ENCODE measurements around the gene L3MBTL2. TPM values are rescaled to one million over a fixed set of nuclear protein-coding genes. Genes with fewer than 3 reads are reported as not detected.

L3MBTL2 gene
- total RNA-seq, 1 experiment from 2014 or later, result 25.6 TPM

DNA sequence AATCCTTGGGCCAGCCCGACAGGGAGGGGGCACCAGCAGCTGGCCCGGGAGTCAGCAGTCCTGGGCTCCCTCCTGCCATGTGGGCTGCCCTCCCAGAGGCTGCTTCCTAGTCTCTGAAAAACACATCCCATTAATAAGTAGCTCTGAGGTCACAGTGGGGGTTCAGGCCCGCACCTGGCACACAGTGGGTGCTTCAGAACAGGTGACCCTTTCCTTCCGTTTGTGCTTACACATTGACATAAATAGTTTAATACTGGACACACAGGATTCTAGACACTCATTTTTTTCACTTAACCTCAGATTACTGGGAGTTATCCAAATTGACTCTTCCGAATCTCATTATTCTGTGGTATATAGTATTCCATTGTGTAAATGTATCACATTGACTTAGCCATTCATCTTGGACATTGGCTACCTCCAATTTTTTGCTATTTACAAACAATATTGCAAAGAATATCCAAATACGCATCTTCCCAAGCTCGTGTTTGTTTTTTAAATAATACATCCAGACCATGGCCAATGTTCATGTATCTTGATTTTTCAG lies 36.1 kb downstream of the L3MBTL2 start (continued):
- TF ChIP-seq, protein P1, sequence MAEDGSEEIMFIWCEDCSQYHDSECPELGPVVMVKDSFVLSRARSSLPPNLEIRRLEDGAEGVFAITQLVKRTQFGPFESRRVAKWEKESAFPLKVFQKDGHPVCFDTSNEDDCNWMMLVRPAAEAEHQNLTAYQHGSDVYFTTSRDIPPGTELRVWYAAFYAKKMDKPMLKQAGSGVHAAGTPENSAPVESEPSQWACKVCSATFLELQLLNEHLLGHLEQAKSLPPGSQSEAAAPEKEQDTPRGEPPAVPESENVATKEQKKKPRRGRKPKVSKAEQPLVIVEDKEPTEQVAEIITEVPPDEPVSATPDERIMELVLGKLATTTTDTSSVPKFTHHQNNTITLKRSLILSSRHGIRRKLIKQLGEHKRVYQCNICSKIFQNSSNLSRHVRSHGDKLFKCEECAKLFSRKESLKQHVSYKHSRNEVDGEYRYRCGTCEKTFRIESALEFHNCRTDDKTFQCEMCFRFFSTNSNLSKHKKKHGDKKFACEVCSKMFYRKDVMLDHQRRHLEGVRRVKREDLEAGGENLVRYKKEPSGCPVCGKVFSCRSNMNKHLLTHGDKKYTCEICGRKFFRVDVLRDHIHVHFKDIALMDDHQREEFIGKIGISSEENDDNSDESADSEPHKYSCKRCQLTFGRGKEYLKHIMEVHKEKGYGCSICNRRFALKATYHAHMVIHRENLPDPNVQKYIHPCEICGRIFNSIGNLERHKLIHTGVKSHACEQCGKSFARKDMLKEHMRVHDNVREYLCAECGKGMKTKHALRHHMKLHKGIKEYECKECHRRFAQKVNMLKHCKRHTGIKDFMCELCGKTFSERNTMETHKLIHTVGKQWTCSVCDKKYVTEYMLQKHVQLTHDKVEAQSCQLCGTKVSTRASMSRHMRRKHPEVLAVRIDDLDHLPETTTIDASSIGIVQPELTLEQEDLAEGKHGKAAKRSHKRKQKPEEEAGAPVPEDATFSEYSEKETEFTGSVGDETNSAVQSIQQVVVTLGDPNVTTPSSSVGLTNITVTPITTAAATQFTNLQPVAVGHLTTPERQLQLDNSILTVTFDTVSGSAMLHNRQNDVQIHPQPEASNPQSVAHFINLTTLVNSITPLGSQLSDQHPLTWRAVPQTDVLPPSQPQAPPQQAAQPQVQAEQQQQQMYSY (CRISPR knock-in tag; IDR thresholded peaks at IDR 0.05), result no peak
- TF ChIP-seq, protein P2, sequence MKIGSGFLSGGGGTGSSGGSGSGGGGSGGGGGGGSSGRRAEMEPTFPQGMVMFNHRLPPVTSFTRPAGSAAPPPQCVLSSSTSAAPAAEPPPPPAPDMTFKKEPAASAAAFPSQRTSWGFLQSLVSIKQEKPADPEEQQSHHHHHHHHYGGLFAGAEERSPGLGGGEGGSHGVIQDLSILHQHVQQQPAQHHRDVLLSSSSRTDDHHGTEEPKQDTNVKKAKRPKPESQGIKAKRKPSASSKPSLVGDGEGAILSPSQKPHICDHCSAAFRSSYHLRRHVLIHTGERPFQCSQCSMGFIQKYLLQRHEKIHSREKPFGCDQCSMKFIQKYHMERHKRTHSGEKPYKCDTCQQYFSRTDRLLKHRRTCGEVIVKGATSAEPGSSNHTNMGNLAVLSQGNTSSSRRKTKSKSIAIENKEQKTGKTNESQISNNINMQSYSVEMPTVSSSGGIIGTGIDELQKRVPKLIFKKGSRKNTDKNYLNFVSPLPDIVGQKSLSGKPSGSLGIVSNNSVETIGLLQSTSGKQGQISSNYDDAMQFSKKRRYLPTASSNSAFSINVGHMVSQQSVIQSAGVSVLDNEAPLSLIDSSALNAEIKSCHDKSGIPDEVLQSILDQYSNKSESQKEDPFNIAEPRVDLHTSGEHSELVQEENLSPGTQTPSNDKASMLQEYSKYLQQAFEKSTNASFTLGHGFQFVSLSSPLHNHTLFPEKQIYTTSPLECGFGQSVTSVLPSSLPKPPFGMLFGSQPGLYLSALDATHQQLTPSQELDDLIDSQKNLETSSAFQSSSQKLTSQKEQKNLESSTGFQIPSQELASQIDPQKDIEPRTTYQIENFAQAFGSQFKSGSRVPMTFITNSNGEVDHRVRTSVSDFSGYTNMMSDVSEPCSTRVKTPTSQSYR (CRISPR knock-in tag; IDR thresholded peaks at IDR 0.05), result no peak
- no peak for TF ChIP-seq NFATC4 (CRISPR knock-in tag; IDR thresholded peaks at IDR 0.05)
- TF ChIP-seq, protein P3, sequence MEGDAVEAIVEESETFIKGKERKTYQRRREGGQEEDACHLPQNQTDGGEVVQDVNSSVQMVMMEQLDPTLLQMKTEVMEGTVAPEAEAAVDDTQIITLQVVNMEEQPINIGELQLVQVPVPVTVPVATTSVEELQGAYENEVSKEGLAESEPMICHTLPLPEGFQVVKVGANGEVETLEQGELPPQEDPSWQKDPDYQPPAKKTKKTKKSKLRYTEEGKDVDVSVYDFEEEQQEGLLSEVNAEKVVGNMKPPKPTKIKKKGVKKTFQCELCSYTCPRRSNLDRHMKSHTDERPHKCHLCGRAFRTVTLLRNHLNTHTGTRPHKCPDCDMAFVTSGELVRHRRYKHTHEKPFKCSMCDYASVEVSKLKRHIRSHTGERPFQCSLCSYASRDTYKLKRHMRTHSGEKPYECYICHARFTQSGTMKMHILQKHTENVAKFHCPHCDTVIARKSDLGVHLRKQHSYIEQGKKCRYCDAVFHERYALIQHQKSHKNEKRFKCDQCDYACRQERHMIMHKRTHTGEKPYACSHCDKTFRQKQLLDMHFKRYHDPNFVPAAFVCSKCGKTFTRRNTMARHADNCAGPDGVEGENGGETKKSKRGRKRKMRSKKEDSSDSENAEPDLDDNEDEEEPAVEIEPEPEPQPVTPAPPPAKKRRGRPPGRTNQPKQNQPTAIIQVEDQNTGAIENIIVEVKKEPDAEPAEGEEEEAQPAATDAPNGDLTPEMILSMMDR (IDR thresholded peaks at IDR 0.05), result no peak

DNA sequence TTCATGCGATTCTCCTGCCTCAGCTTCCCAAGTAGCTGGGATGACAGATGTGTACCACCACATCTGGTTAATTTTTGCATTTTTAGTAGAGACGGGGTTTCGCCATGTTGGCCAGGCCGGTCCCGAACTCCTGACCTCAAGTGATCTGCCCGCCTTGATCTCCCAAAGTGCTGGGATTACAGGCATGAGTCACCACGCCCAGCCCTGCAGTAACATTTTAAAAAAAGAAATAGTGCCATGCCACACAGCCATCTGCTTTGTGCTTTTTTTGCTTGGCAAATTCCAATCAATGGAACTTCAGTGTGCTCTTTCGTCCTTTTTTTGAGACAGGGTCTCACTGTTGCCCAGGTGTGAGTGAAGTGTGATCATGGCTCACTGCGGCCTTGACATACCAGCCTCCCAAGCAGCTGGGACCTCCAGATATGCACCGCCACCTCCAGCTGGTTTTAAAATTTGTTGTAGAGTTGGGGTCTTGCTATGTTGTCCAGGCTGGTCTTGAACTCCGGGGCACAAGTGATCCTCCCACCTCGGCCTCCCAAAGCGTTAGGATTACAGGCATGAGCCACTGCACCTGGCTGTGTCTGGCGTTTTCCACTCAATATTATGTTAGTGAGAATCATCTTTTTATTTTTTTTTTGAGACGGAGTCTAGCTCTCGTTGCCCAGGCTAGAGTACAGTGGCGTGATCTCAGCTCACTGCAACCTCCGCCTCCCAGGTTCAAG lies 37.4 kb downstream of the L3MBTL2 start:
- ATAC-seq, result no peak
- no peaks in the 10 kb centered on the region; the same call in 1 of the 2 replicates for H3K27me3 Mint-ChIP-seq (ENCODE audit: low read depth)
- H3K27ac Mint-ChIP-seq, result no peak overlapping the region
- TF ChIP-seq, protein P4, sequence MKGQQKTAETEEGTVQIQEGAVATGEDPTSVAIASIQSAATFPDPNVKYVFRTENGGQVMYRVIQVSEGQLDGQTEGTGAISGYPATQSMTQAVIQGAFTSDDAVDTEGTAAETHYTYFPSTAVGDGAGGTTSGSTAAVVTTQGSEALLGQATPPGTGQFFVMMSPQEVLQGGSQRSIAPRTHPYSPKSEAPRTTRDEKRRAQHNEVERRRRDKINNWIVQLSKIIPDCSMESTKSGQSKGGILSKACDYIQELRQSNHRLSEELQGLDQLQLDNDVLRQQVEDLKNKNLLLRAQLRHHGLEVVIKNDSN (CRISPR knock-in tag; IDR thresholded peaks at IDR 0.05), result no peak
- peak; percentile 88 for TF ChIP-seq GTF2I (CRISPR knock-in tag; conservative IDR thresholded peaks at IDR 0.05)
- TF ChIP-seq, protein P5, sequence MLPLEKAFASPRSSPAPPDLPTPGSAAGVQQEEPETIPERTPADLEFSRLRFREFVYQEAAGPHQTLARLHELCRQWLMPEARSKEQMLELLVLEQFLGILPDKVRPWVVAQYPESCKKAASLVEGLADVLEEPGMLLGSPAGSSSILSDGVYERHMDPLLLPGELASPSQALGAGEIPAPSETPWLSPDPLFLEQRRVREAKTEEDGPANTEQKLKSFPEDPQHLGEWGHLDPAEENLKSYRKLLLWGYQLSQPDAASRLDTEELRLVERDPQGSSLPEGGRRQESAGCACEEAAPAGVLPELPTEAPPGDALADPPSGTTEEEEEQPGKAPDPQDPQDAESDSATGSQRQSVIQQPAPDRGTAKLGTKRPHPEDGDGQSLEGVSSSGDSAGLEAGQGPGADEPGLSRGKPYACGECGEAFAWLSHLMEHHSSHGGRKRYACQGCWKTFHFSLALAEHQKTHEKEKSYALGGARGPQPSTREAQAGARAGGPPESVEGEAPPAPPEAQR (CRISPR knock-in tag; IDR thresholded peaks at IDR 0.05), result no peak
- TF ChIP-seq ZNF121 (CRISPR knock-in tag; IDR thresholded peaks at IDR 0.05), result peak; percentile 94
- TF ChIP-seq ZNF416 (CRISPR knock-in tag; IDR thresholded peaks at IDR 0.05), result no peak
- no peak for TF ChIP-seq HMGA2 (CRISPR knock-in tag; IDR thresholded peaks at IDR 0.05)
- CTCF ChIA-PET, result no interaction called here
- POLR2A ChIA-PET, result no interaction called here
- peaks cover 4% of the 10 kb centered on the region for H3K4me1 Mint-ChIP-seq
- no peak overlapping the region for H3K4me3 Mint-ChIP-seq
- no peak for DNase-seq (ENCODE audit: low spot score)
- H3K36me3 Mint-ChIP-seq, result peaks cover 8% of the 10 kb centered on the region
- peaks cover 3% of the 10 kb centered on the region; the same call in 1 of the 2 replicates for H3K9me3 Mint-ChIP-seq

DNA sequence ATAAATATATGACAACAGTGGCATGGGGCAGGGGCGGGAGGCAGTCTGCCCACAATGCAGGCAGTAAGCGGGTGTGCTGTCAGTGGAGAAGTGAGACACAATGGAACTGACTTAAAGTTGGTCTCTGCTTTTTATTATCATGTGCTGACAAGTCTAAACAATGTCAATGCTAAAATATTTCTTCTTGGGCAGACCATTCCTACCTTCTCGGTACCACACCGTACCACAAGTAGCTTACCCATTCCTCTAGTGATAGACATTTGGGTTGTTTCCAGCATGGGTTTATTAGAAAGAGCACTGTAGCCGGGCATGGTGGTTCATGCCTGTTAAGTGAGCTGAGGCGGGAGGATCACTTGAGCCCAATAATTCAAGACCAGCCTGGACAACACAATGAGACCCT lies 38.2 kb downstream of the L3MBTL2 start:
- Mint-ChIP-seq H3K4me3 (no peak overlapping the region), H3K4me1 (peaks cover 4% of the 10 kb centered on the region), H3K9me3 (peaks cover 3% of the 10 kb centered on the region; the same call in 1 of the 2 replicates), H3K27ac (peak overlapping the region; percentile 27; the same call in 1 of the 2 replicates), H3K27me3 (ENCODE audit: low read depth) (no peaks in the 10 kb centered on the region; the same call in 1 of the 2 replicates), H3K36me3 (peaks cover 11% of the 10 kb centered on the region)
- CTCF ChIA-PET, result interaction anchor here (0.7 kb wide), 1 partner anchor 261 kb away, joined by 3 read pairs; no protein-coding TSS in a partner anchor
- ATAC-seq, result no peak
- no peak for DNase-seq (ENCODE audit: low spot score)
- POLR2A ChIA-PET, result interaction anchor here (0.7 kb wide), 1 partner anchor 68 kb away, joined by 3 read pairs; no protein-coding TSS in a partner anchor
- TF ChIP-seq, protein P6, sequence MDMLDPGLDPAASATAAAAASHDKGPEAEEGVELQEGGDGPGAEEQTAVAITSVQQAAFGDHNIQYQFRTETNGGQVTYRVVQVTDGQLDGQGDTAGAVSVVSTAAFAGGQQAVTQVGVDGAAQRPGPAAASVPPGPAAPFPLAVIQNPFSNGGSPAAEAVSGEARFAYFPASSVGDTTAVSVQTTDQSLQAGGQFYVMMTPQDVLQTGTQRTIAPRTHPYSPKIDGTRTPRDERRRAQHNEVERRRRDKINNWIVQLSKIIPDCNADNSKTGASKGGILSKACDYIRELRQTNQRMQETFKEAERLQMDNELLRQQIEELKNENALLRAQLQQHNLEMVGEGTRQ (CRISPR knock-in tag; IDR thresholded peaks at IDR 0.05), result no peak
